ENCODE data around the gene TM9SF1. TPM values are rescaled to one million over a fixed set of nuclear protein-coding genes. Genes with fewer than 3 reads are reported as not detected.

The TM9SF1 gene
- total and polyA plus RNA-seq, 2 of the 13 experiments (the other 11 are each of a cell fraction or from before 2014, with no cell fraction given): 83.2 to 110 TPM

GRCh38 chr14:24212924-24213865, 18.0 kb upstream of the TM9SF1 start, which contains the start of gene CHMP4A (continued):
- TF ChIP-seq THRA (CRISPR knock-in tag; IDR thresholded peaks at IDR 0.05; ENCODE audit: borderline replicate concordance) (peak; percentile 81), CHCHD3 (CRISPR knock-in tag; IDR thresholded peaks at IDR 0.05) (peak; percentile 97), HNRNPL (IDR thresholded peaks at IDR 0.05; ENCODE audit: low read depth, low read length) (peak; percentile 76), ZNF709 (CRISPR knock-in tag; IDR thresholded peaks at IDR 0.05) (peak; percentile 89; the same call in 1 of the 2 replicates), MYC (CRISPR knock-in tag; IDR thresholded peaks at IDR 0.05; ENCODE audit: borderline replicate concordance) (peak; percentile 99), THYN1 (CRISPR knock-in tag; IDR thresholded peaks at IDR 0.05; ENCODE audit: borderline replicate concordance, low read depth) (no peak), FOXO1 (CRISPR knock-in tag; IDR thresholded peaks at IDR 0.05) (peak; percentile 85), DNMT1 (CRISPR knock-in tag; IDR thresholded peaks at IDR 0.05) (peak; percentile 78), NR2F2 (IDR thresholded peaks at IDR 0.05; ENCODE audit: borderline replicate concordance, low read depth) (no peak), TCF12 (IDR thresholded peaks at IDR 0.05) (no peak), TCF12 (CRISPR knock-in tag; IDR thresholded peaks at IDR 0.05) (peak; percentile 72; the same call in 1 of the 2 replicates)
- TF ChIP-seq, protein P1, sequence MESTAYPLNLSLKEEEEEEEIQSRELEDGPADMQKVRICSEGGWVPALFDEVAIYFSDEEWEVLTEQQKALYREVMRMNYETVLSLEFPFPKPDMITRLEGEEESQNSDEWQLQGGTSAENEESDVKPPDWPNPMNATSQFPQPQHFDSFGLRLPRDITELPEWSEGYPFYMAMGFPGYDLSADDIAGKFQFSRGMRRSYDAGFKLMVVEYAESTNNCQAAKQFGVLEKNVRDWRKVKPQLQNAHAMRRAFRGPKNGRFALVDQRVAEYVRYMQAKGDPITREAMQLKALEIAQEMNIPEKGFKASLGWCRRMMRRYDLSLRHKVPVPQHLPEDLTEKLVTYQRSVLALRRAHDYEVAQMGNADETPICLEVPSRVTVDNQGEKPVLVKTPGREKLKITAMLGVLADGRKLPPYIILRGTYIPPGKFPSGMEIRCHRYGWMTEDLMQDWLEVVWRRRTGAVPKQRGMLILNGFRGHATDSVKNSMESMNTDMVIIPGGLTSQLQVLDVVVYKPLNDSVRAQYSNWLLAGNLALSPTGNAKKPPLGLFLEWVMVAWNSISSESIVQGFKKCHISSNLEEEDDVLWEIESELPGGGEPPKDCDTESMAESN (CRISPR knock-in tag; conservative IDR thresholded peaks at IDR 0.05): peak; percentile 98
- TF ChIP-seq, protein P2, sequence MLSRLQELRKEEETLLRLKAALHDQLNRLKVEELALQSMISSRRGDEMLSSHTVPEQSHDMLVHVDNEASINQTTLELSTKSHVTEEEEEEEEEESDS (CRISPR knock-in tag; IDR thresholded peaks at IDR 0.05; ENCODE audit: borderline replicate concordance): peak; percentile 83
- TF ChIP-seq, protein P3, sequence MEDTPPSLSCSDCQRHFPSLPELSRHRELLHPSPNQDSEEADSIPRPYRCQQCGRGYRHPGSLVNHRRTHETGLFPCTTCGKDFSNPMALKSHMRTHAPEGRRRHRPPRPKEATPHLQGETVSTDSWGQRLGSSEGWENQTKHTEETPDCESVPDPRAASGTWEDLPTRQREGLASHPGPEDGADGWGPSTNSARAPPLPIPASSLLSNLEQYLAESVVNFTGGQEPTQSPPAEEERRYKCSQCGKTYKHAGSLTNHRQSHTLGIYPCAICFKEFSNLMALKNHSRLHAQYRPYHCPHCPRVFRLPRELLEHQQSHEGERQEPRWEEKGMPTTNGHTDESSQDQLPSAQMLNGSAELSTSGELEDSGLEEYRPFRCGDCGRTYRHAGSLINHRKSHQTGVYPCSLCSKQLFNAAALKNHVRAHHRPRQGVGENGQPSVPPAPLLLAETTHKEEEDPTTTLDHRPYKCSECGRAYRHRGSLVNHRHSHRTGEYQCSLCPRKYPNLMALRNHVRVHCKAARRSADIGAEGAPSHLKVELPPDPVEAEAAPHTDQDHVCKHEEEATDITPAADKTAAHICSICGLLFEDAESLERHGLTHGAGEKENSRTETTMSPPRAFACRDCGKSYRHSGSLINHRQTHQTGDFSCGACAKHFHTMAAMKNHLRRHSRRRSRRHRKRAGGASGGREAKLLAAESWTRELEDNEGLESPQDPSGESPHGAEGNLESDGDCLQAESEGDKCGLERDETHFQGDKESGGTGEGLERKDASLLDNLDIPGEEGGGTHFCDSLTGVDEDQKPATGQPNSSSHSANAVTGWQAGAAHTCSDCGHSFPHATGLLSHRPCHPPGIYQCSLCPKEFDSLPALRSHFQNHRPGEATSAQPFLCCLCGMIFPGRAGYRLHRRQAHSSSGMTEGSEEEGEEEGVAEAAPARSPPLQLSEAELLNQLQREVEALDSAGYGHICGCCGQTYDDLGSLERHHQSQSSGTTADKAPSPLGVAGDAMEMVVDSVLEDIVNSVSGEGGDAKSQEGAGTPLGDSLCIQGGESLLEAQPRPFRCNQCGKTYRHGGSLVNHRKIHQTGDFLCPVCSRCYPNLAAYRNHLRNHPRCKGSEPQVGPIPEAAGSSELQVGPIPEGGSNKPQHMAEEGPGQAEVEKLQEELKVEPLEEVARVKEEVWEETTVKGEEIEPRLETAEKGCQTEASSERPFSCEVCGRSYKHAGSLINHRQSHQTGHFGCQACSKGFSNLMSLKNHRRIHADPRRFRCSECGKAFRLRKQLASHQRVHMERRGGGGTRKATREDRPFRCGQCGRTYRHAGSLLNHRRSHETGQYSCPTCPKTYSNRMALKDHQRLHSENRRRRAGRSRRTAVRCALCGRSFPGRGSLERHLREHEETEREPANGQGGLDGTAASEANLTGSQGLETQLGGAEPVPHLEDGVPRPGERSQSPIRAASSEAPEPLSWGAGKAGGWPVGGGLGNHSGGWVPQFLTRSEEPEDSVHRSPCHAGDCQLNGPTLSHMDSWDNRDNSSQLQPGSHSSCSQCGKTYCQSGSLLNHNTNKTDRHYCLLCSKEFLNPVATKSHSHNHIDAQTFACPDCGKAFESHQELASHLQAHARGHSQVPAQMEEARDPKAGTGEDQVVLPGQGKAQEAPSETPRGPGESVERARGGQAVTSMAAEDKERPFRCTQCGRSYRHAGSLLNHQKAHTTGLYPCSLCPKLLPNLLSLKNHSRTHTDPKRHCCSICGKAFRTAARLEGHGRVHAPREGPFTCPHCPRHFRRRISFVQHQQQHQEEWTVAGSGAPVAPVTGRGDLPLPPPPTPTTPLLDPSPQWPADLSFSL (CRISPR knock-in tag; IDR thresholded peaks at IDR 0.05): no peak; the same call in 1 of the 2 replicates
